Heart left ventricle (tissue), 16 donors: ENCODE data around the gene AMOTL2. TPM values are rescaled to one million over a fixed set of nuclear protein-coding genes. Genes with fewer than 3 reads are reported as not detected.

Experiments
- ATAC-seq, 4 donors: fragments of 200-7000 bp; cut with Tn5 transposase; one replicate each; pipeline ENCODE4 v1.9.1; 2020 to 2022; ENCODE audit warnings: moderate library complexity in 4 of 4, mild to moderate bottlenecking in 3 of 4, moderate number of reproducible peaks in 1 of 4
- DNase-seq, 5 donors: peaks; one replicate each; pipeline ENCODE4 v3.0.0-alpha.2; 2020
- H3K27ac ChIP-seq, 12 donors: fragments of 200-600 bp; sonication (generic) in 4 of 12; one replicate each; pipeline versions ENCODE4 v1.5.0 to v1.8.0; 2016 to 2022; ENCODE audit warnings: mild to moderate bottlenecking in 2 of 12
- H3K27me3 ChIP-seq, 9 donors: fragments of 200-600 bp; sonication (generic) in 2 of 9; one replicate each; pipeline versions ENCODE4 v1.5.1 to v1.8.0; 2016 to 2022; ENCODE audit warnings: mild to moderate bottlenecking in 3 of 9
- H3K36me3 ChIP-seq, 9 donors: fragments of 200-600 bp; sonication (generic) in 2 of 9; one replicate each; pipeline versions ENCODE4 v1.5.0 to v1.8.0; 2018 to 2022; ENCODE audit warnings: mild to moderate bottlenecking in 2 of 9
- H3K4me1 ChIP-seq, 12 donors: fragments of 200-600 bp; sonication (generic) in 4 of 12; one replicate each; pipeline versions ENCODE4 v1.5.0 to v1.8.0; 2016 to 2022; ENCODE audit warnings: mild to moderate bottlenecking in 3 of 12
- H3K4me3 ChIP-seq, 12 donors: fragments of 200-600 bp; sonication (generic) in 4 of 12; one replicate each; pipeline versions ENCODE4 v1.5.0 to v1.8.0; 2017 to 2022; ENCODE audit warnings: mild to moderate bottlenecking in 9 of 12, moderate library complexity in 4 of 12
- H3K9me3 ChIP-seq, 12 donors: fragments of 200-600 bp; sonication (generic) in 4 of 12; one replicate each; pipeline versions ENCODE4 v1.5.0 to v1.8.0; 2016 to 2022; ENCODE audit warnings: mild to moderate bottlenecking in 1 of 12
- CTCF ChIP-seq, 12 donors: fragments of 200-600 bp; sonication (generic) in 4 of 12; IDR thresholded peaks; one replicate each; pipeline versions ENCODE4 v1.5.0 to v1.8.0; 2018 to 2022; ENCODE audit warnings: antibody characterized with exemption in 12 of 12, mild to moderate bottlenecking in 5 of 12
- POLR2A ChIP-seq, 2 donors: fragments of 450-650 bp; IDR thresholded peaks; one replicate each; pipeline ENCODE4 v1.6.1; 2017; ENCODE audit warnings: antibody characterized with exemption in 2 of 2, mild to moderate bottlenecking in 2 of 2, moderate library complexity in 2 of 2
- WGBS, 4 donors: extraction: QIAGEN DNeasy Blood & Tissue Kit in 2 of 4; methylation state at CpG; one replicate each; pipeline versions ENCODE4 v1.1.5 to v1.1.7; 2013 to 2018; 5-methylcytosine and 5-hydroxymethylcytosine counted together
- intact Hi-C, 10 donors: fragments of 100-400 bp; cut with DNase I; formaldehyde crosslinking; loops; one replicate each; pipeline versions ENCODE4 v1.11.1 to v1.14.2; 2022
- polyA plus RNA-seq, 2 donors: library from polyadenylated mRNA; stranded (reverse); fragments of 200-250 nt; gene quantifications; one replicate each; pipeline ENCODE4 v1.2.3, GENCODE V29; 2013
- total RNA-seq, 9 donors: library from RNA; depleted of rRNA in 2 of 9; stranded (reverse); fragments of >200 nt in 2 of 9; fragmentation: NEBNext Ultra II Directional in 3 of 9; extraction: Animal tissue kit (Norgen Biotek cat#: 25700) in 3 of 9; gene quantifications; one replicate each; pipeline versions ENCODE4 v1.1.0 to v1.2.4, GENCODE V29; 2016 to 2023
- donor health status: ischemic (EF 13 %, LVEDD 7.1; RV severe dilation, severe dysfunction).
- donor health status: healthy with polysubstance abuse.
- donor health status: DM: no; HTN: yes; CAD: no.
- donor health status: DM: no; HTN: no; CAD: no.
- donor health status: ischemic (EF 25% LVEDD 6.9; RV normal size, moderate dysfunction).
- donor health status: ischemic (EF 25% LVEDD 5.7; RV mildly dilated, moderate dysfunction).
- donor health status: healthy.
- donor health status: DM: yes; HTN: yes; CAD: no.
- donor health status: ischemic (EF 35%, LVEDD 5.7; RV mildly dilated, moderate dysfunction).
- donor health status: nonischemic (EF 11% LVEDD 7.7; RV severe dilation, severe dysfunction).
- donor health status: DM: yes; HTN: yes; CAD: no.
- donor health status: PGD.
- donor health status: ischemic (EF 29% LVEDD 5.4; RV normal size, mild dysfunction).
- donor health status: nonischemic (EF 23%, LVEDD 6.1; RV moderate dilation, normal function).

Gene AMOTL2
- total and polyA plus RNA-seq, 11 donors, result 19.0 to 109 (median 48.9) TPM

GRCh38 chr3:134376385-134376765 lies 2.1 kb upstream of the AMOTL2 start:
- DNase-seq, result peak in 2 of 5 donors; percentile 4 to 10

DNA sequence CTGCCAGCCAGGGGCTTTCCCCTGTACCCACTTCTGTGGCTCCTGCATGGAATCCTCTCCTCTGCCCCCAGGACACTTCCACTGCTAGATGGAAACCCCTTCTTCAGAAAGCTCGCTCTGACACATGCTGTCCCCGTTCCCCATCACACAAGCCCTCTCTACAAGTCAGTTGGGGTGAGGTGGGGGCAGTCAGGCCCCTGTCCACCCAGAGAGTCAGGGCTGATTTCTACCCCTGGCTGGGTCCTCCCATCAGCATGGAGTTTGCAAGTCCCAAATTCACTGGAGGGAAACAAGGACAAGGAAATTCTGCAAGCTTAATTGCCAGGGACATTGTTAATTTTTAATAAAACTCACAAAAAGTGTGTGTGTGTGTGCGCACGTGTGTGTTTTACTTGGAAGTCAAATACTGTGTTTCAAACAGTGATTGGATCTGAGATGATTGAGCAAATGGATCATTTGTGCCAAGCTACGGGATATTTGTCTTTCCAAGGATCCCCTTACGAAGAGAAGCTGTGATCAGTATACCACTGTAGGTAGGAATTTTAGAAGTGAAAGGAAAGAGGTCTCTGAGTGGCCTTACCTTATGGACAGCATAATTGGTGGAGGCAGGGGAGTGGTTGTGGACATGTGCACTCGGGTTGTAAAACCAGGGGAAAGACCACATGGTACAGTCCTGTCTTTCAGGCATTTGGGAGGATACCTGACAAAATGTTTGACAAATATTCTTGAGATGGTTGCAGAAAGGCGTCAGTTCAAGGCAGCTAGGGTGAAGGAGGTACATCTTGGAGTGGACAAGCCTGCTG lies 1.5 kb upstream of the AMOTL2 start:
- peaks cover 7 to 47% (median 31%) of the 10 kb centered on the region in 12 donors for H3K4me1 ChIP-seq
- intact Hi-C loops, result loop anchor here (2.0 to 10.0 kb wide), 10 partner anchors 61 to 178 kb away; no protein-coding TSS in a partner anchor
- peak overlapping the region; percentile 96 to 100 (median 98) for H3K27ac ChIP-seq

More at GRCh38 chr3:134376385-134376765, 2.1 kb upstream of the AMOTL2 start:
- no peak overlapping the region for H3K4me3 ChIP-seq
- intact Hi-C loops, result loop anchor here (2.0 to 10.0 kb wide), 7 partner anchors 64 to 179 kb away; no protein-coding TSS in a partner anchor
- H3K36me3 ChIP-seq, result peaks cover 0 to 7% (median 2%) of the 10 kb centered on the region in 9 donors
- peaks cover 0 to 9% (median 0%) of the 10 kb centered on the region in 12 donors for H3K9me3 ChIP-seq
- 93 to 98% (median 97%) methylated on average over 4 of the region's 4 CpGs for WGBS, 4 donors
- H3K4me1 ChIP-seq, result peaks cover 4 to 41% (median 26%) of the 10 kb centered on the region in 12 donors
- TF ChIP-seq CTCF (IDR thresholded peaks at IDR 0.05), result no peak
- TF ChIP-seq POLR2A (IDR thresholded peaks at IDR 0.05), result no peak
- peaks cover 0 to 17% (median 0%) of the 10 kb centered on the region in 9 donors for H3K27me3 ChIP-seq
- H3K27ac ChIP-seq, result no peak overlapping the region
- no peak for ATAC-seq

DNA sequence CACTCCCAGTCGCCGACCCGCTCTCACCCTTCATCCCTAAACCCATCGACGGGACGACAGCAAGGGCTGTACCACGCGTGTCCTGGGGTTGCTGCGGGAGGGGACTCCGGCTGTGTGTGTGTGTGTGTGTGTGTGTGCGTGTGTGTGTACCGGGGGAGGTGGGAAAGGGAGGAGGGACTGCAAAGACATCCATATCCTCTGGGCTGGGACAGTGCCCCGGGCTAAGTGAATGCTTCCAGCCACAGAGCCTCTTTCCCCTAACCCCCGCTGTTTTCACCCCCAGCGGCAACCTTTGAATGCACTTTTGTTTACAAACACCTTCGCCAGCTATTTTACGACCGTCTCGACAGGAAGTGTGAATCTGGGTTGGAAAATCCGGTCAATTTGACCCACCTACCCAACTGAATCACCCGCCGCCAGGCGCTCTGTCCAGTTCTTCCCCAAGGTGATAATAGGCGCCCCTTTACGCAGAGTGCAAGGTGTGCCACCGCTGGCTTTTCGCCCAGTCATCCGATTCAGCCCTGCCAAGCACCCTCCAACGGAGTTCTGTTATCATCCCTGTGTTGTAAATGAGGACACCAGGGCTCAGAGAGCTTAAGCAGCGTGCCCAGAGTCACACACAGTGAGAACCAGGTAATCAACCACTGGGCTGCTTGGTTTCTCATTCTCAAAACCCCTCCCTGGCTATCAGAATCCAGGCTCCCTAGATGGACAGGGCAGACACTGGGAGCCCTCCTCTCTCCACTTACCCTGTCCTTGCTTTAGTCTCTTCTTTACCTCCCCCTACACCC lies 739 bp upstream of the AMOTL2 start:
- intact Hi-C loops, result loop anchor here (1.0 to 10.0 kb wide), 12 partner anchors 11 to 178 kb away; no protein-coding TSS in a partner anchor
- Histone ChIP-seq H3K27me3 (peaks cover 0 to 17% (median 0%) of the 10 kb centered on the region in 9 donors), H3K36me3 (peaks cover 0 to 21% (median 16%) of the 10 kb centered on the region in 9 donors), H3K27ac (peak overlapping the region; percentile 96 to 100 (median 98)), H3K4me3 (peak overlapping the region; percentile 61 to 98 (median 76)), H3K4me1 (peaks cover 15 to 55% (median 39%) of the 10 kb centered on the region in 12 donors), H3K9me3 (peaks cover 0 to 5% (median 0%) of the 10 kb centered on the region in 12 donors)
- peak; percentile 37 to 52 (median 46) for ATAC-seq
- TF ChIP-seq CTCF (IDR thresholded peaks at IDR 0.05) (no peak), POLR2A (IDR thresholded peaks at IDR 0.05) (no peak)
- DNase-seq, result peak in 4 of 5 donors; percentile 61 to 81 (median 74)
- WGBS, 4 donors, result 4 to 20% (median 9%) methylated on average over 27 to 30 of the region's 30 CpGs

More for the DNA sequence above, 1.5 kb upstream of the AMOTL2 start:
- no peak for TF ChIP-seq POLR2A (IDR thresholded peaks at IDR 0.05)
- no peak for TF ChIP-seq CTCF (IDR thresholded peaks at IDR 0.05)
- 90 to 95% (median 93%) methylated on average over 8 of the region's 8 CpGs for WGBS, 4 donors
- peaks cover 0 to 17% (median 0%) of the 10 kb centered on the region in 9 donors for H3K27me3 ChIP-seq
- peaks cover 0 to 9% (median 0%) of the 10 kb centered on the region in 12 donors for H3K9me3 ChIP-seq
- H3K4me3 ChIP-seq, result peak overlapping the region in 6 of 12 donors; percentile 71 to 98 (median 84)
- DNase-seq (peak in 2 of 5 donors; percentile 3 to 8), ATAC-seq (no peak)
- H3K36me3 ChIP-seq, result peaks cover 0 to 13% (median 8%) of the 10 kb centered on the region in 9 donors
